ENCODE data around the gene CA4.

Gene CA4

DNA sequence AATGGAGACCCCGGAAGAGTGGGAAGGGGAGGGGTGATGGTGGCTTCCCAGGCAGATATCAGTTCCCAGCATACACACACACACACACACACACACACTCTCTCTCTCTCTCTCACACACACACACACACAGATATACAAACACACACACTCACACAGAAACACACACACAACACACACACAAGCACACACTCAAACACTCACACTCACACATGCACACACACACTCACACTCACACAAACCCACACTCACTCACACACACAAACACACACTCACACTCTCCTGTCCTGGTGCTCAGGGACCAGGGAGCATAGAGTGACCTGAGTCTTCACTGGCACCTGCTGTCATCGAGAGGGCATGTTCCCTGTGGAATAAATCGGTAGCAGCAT is 5.6 kb downstream of the CA4 start:
- H3K4me3 ChIP-seq (ENCODE audit: low read depth, low read length), result no peak overlapping the region
- TF ChIP-seq, protein P1, sequence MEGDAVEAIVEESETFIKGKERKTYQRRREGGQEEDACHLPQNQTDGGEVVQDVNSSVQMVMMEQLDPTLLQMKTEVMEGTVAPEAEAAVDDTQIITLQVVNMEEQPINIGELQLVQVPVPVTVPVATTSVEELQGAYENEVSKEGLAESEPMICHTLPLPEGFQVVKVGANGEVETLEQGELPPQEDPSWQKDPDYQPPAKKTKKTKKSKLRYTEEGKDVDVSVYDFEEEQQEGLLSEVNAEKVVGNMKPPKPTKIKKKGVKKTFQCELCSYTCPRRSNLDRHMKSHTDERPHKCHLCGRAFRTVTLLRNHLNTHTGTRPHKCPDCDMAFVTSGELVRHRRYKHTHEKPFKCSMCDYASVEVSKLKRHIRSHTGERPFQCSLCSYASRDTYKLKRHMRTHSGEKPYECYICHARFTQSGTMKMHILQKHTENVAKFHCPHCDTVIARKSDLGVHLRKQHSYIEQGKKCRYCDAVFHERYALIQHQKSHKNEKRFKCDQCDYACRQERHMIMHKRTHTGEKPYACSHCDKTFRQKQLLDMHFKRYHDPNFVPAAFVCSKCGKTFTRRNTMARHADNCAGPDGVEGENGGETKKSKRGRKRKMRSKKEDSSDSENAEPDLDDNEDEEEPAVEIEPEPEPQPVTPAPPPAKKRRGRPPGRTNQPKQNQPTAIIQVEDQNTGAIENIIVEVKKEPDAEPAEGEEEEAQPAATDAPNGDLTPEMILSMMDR (IDR thresholded peaks at IDR 0.05; ENCODE audit: low read depth, low read length), result no peak

DNA sequence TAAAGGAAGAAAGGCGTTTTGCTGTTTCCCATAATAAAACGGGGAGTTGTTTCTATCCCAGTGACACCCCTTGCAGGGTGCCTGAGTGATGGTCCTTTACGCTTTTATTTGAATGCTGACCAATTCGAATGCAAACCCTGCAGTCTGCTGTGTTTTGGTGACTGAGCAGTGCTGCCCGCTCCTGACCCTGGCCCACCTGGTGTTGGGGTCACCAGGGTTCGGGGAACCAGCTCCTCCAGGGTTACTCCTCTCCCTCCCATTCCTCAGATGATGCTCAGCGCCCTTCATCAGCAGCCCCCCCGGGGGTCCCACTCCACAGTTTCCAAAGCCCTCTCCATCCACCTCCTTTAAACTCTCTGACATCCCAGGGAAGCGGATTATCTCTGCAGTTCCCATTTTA is 6.0 kb downstream of the CA4 start:
- TF ChIP-seq, protein P1 (IDR thresholded peaks at IDR 0.05; ENCODE audit: low read depth, low read length), result no peak
- no peak overlapping the region for H3K4me3 ChIP-seq (ENCODE audit: low read depth, low read length)

DNA sequence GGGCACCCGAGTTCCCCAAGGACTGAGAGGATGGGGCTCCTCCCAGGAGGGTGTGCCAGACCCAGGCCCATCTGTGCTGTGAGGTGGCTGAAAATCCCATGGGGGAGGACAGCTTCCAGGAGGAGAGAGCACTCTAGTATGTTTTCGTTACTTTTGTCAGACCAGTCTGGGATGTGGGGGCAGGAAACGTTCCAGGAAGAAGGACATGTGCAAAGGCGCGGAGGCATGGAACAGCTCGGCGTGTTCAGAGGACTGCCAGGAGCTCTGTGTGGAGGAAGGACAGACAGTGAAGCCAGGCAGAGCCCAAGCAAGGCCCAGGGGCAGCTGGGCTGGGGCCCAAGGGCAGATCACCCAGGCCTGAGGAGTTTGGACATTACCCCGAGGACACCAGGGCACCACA is 7.0 kb downstream of the CA4 start:
- TF ChIP-seq, protein P1 (IDR thresholded peaks at IDR 0.05; ENCODE audit: low read depth, low read length), result no peak
- H3K4me3 ChIP-seq (ENCODE audit: low read depth, low read length), result no peak overlapping the region

DNA sequence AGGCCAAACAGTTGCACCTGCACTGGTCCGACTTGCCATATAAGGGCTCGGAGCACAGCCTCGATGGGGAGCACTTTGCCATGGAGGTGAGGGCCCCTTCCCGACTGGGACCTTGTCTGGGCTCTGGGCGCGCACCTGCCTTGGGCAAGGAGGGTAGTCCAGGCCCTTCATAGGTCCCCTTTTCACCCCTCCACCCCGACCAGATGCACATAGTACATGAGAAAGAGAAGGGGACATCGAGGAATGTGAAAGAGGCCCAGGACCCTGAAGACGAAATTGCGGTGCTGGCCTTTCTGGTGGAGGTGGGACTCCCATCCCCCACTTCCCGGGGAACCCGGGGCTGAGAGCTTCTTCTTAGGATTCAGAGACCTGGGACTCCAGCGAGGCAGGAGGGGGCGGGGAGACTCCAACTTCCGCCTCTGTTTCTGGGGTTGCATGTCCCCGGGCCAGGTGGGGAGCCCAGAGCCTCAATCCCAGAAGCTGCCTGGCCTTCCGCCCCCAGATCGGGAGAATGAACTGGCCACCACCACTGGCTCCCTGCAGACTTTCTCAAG is 7.8 kb downstream of the CA4 start:
- H3K4me3 ChIP-seq (ENCODE audit: low read depth, low read length), result no peak overlapping the region
- TF ChIP-seq, protein P1 (IDR thresholded peaks at IDR 0.05; ENCODE audit: low read depth, low read length), result no peak

DNA sequence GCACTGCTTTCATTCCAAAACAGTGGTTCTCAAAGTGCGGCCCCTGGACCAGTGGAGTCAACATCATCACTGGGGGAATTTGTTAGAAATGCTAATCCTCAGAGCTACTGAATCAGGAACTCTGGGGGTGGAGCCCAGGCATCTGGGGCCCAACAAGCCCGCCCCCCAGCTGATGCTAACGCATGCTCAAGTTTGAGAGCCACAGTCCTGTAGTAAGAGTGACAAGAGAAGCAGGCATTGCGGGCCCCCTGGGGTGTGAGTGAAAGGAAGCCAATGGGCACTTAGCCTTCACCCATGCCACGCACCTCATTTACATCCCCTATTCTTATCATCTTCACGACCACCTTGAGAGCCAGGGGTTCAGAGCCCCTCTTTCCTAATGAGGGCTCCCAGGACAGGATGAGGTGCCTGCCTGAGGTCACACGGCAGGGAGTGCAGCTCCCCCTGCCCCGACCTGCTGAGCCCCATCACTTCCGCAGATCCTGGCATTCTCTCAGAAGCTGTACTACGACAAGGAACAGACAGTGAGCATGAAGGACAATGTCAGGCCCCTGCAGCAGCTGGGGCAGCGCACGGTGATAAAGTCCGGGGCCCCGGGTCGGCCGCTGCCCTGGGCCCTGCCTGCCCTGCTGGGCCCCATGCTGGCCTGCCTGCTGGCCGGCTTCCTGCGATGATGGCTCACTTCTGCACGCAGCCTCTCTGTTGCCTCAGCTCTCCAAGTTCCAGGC is 9.1 kb downstream of the CA4 start:
- no peak overlapping the region for H3K4me3 ChIP-seq (ENCODE audit: low read depth, low read length)
- TF ChIP-seq, protein P1 (IDR thresholded peaks at IDR 0.05; ENCODE audit: low read depth, low read length), result no peak

DNA sequence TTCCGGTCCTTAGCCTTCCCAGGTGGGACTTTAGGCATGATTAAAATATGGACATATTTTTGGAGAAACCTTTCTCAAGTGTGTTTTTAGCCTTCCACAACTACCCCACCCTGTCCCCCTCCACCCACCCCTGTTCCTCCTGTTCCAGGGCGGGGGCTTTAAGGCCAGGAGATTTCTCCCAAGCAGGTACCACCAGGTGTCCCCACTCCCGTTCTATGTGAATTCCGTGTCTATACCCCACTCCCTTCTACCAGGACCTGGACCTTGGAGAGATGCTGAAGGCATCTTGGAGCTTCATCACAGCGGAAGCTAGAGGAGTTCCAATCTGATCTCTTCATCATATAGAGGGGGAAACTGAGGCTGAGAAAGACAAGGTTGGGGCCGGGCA is 9.7 kb downstream of the CA4 start:
- TF ChIP-seq, protein P1 (IDR thresholded peaks at IDR 0.05; ENCODE audit: low read depth, low read length), result no peak
- no peak overlapping the region for H3K4me3 ChIP-seq (ENCODE audit: low read depth, low read length)

DNA sequence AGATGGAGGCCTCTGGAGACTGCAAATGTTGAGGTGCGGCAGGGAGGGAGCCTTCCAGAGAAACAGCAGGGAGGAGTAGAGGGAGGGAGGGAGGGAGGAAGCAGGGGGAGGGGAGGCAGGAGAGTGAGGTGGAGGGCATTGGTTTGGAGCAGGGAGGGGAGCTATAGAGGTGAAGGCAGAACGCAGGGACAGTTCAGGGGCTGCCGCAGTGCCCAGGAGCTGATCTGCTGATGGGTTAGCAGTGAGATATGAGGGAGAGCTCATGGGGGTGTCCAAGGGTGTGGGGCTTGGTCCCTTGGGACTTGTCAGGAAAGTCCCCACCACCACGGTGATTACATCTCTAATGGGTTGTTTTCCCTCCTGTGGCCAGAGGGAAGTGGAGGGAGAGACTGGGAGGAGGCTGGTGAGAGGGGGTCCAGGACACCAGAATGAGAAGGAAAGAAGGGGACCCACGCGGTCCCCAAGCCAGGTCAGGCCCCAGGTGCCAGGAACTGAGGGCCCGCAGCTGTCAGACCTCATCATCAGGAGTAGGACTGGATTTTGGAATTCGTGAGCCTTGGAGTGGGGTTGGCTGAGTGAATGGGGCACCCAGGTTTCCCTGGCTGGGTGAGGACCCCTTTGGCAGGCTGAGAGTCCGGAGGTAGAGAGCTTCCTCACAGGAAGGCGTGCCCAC is 11.2 kb downstream of the CA4 start:
- TF ChIP-seq, protein P1 (IDR thresholded peaks at IDR 0.05; ENCODE audit: low read depth, low read length), result no peak
- H3K4me3 ChIP-seq (ENCODE audit: low read depth, low read length), result no peak overlapping the region

All from WI38 (cell line).